ENCODE results near the gene SIGLEC8. TPM values are rescaled to one million over a fixed set of nuclear protein-coding genes. Genes with fewer than 3 reads are reported as not detected.

Gene SIGLEC8
- total RNA-seq, 1 experiment from 2014 or later, result not detected

- peak; percentile 22 for DNase-seq (ENCODE audit: low read depth)
Observed at GRCh38 chr19:51407511-51408131, 50.6 kb downstream of the SIGLEC8 start.

- DNase-seq (ENCODE audit: low read depth), result no peak
Observed at GRCh38 chr19:51402117-51402516, 56.1 kb downstream of the SIGLEC8 start.

Other genes with a start within 250 kb of the SIGLEC8 start
- 0.11 and 1.3 TPM in 2 replicates for gene CD33, start 233.4 kb downstream of the SIGLEC8 start, total RNA-seq (2014; rRNA removed)
- gene SIGLECL1, start 207.4 kb downstream of the SIGLEC8 start, total RNA-seq (2014; rRNA removed), result not detected in 2 replicates
- not detected in 2 replicates for gene IGLON5, start 146.8 kb downstream of the SIGLEC8 start, total RNA-seq (2014; rRNA removed)
- gene VSIG10L, start 116.3 kb downstream of the SIGLEC8 start, total RNA-seq (2014; rRNA removed), result 0.77 and 1.2 TPM in 2 replicates
- 93.4 and 100 TPM in 2 replicates for gene ETFB, start 92.1 kb downstream of the SIGLEC8 start, total RNA-seq (2014; rRNA removed)
- gene CLDND2, start 89.5 kb downstream of the SIGLEC8 start, total RNA-seq (2014; rRNA removed), result not detected in 2 replicates
- not detected in 2 replicates for gene NKG7, start 85.8 kb downstream of the SIGLEC8 start, total RNA-seq (2014; rRNA removed)
- gene LIM2, start 70.5 kb downstream of the SIGLEC8 start, total RNA-seq (2014; rRNA removed), result not detected in 2 replicates
- not detected in 2 replicates for gene C19orf84, start 67.9 kb downstream of the SIGLEC8 start, total RNA-seq (2014; rRNA removed)
- gene SIGLEC10, start 40.8 kb downstream of the SIGLEC8 start, total RNA-seq (2014; rRNA removed), result not detected in 2 replicates
- gene CEACAM18, start 20.1 kb upstream of the SIGLEC8 start, total RNA-seq (2014; rRNA removed), result not detected in 2 replicates
- gene SIGLEC12, start 43.3 kb upstream of the SIGLEC8 start, total RNA-seq (2014; rRNA removed), result not detected in 2 replicates
- gene SIGLEC6, start 73.2 kb upstream of the SIGLEC8 start, total RNA-seq (2014; rRNA removed), result not detected in 2 replicates
- gene ZNF175, start 112.8 kb upstream of the SIGLEC8 start, total RNA-seq (2014; rRNA removed), result 2.9 and 4.0 TPM in 2 replicates
- gene SIGLEC5, start 171.9 kb upstream of the SIGLEC8 start, total RNA-seq (2014; rRNA removed), result not detected in 2 replicates
- not detected in 2 replicates for gene SIGLEC14, start 188.4 kb upstream of the SIGLEC8 start, total RNA-seq (2014; rRNA removed)
- gene SPACA6, start 234.9 kb upstream of the SIGLEC8 start, total RNA-seq (2014; rRNA removed), result 12.9 and 27.3 TPM in 2 replicates